NCI-H748 (cell line): ENCODE measurements around the gene CPB2.
A peak's percentile ranks its signal among the peaks of the same experiment; 100 is the strongest.

Experiments used
- DNase-seq: peaks from one replicate; lab custom pipeline; 2025; ENCODE audit not compliant: unreplicated experiment; lab: John Stamatoyannopoulos, UW

The CPB2 gene

DNA sequence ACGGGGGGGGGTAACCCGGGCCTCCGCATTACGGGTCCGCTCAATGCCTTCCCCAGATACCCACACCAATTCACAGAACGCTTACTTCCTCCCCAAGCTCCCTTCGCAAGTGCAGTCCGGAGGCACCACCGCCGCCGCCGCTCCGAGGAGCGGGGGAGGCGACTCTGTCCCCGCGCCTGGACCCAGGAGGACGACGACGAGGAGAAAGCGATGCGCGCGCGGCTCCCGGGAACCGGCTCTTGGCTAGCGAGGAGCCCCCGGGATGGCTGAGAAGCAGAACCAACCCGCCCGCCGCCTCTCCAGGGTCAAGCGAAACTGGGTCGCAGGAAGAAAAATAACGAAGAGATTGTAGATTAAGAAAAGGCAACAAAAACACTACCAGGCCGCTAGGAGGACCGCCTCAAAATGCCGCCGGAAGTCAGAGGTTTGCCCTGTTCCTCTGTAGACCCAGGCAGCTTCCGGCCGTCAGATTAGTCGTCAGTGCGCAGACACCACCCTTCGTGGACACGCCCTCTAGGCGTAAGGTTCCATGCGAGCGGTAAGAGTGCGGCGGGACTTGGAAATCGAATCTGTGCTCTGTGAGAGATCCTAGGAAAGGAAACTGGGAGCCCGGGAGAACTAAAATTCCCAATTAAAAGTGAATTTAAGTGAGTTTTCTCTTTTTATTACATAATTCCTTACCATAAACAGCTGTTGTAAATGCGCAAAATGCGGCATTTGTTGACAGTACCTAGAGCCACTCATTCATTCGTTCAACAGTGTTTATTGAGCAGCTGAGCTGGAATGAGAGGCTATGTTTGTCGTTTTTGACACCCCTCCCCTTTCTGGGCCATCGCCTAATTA is 52.3 kb downstream of the CPB2 start, which contains the start of gene ZC3H13:
Gene ZC3H13 (minus strand): TSS at position 428 of the 843 bp plus-strand sequence. CDS start 7,239 bp downstream, outside the sequence.
- peak; percentile 97 for DNase-seq

DNA sequence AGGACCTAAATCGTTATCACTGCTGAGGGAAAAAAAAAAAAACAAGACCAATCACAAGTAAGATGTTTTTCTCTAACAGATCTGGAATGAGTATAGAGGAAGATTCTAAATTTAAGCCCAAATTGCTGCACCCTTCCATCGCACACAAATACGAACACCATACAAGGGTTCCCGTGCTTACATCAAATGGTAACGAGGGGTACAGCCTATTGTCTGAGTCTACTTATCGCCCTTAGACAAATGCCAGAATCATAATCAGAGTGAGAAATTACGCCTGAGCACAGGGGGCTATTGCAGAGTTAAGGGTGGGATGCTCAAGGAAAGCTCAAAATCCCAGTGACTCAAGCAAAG is 52.9 kb downstream of the CPB2 start:
- DNase-seq, result no peak

DNA sequence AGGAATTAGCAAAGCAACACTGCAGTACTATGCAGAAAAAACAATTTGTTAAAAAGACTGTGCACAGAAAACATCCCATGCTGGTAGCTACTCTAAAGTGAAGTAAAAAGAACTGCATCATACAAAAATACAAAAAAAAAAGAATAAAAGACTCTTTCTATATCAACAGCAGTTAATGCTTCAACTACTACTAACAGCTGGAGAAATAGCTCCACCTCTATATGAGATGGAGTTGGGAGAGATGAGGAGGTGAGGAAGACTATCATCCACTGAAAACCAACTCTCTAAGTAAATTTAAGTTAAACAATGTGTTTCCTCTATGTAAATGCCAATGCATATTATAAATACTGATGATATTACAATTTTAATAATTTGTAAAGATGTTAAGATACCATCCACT is 54.1 kb downstream of the CPB2 start:
- no peak for DNase-seq

DNA sequence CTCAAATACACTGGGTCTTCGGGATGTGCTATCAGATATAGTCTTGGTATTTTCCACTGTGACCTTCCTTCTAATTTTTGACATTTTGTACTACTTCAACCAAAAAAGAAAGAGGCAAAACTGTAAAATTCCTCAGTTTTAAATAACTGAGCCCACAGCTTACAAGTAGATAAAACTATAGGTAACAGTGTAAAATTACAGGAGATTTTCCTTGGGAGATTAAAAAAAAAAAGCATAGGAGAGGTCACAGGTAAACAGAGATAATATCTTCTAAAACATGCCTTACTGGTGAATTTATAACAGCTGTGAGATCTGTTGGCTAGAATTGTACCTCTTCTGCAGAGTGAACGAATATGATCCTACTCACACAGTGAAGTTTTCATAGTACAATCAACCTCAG is 59.4 kb downstream of the CPB2 start:
- no peak for DNase-seq

DNA sequence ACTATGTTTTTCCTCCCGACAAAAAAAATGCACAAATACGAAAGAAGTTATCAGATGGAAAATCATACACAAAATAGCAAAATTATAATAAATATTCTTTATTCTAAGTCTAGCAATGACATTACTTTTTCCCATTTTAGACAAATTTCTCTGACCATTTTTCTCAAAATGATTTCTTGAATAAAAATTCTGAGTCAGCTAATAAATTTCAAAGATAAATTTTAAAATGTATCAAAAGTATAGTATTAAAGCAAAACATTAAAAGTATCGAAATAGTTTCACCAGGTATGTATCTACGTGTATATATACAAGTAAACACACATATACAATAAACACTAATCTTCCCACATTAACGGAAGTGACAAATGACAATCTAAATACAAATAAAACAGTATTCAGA is 61.2 kb downstream of the CPB2 start:
- no peak for DNase-seq

DNA sequence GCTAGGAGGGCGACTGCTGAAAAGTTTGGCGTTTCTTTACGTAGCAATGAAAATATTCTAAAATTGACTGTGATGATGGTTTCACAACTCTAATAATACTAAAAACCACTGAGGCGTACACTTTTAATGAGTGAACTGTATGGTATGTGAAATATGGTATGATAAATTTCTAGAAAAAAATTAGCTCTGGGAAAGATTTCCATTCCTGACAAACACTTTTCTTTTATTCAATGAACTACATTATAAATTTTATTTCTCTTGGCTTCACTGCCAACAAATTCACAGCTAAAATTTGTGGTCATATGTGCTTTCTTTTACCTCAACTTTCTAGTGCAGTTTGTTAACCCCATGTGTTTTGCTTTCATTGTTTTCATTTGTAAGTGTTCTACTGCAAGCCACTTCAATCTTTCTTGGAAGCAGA is 63.4 kb downstream of the CPB2 start:
- DNase-seq, result no peak

DNA sequence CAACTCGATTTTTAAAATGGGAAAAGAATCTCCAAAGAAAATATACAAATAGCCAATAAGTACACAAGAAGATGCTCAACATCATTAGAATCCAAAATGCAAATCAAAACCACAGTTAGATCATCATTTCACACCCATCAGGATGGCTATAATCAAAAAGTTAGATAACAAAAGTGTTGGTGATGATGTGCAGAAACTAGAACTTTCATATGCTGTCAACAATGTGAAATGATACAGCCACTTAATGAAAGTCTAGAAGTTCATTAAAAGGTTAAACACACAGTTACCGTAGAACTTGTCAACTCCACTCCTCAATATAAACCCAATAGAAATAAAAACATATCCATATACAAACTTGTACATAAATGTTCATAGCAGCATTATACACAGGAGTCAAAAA is 64.1 kb downstream of the CPB2 start:
- DNase-seq, result no peak

DNA sequence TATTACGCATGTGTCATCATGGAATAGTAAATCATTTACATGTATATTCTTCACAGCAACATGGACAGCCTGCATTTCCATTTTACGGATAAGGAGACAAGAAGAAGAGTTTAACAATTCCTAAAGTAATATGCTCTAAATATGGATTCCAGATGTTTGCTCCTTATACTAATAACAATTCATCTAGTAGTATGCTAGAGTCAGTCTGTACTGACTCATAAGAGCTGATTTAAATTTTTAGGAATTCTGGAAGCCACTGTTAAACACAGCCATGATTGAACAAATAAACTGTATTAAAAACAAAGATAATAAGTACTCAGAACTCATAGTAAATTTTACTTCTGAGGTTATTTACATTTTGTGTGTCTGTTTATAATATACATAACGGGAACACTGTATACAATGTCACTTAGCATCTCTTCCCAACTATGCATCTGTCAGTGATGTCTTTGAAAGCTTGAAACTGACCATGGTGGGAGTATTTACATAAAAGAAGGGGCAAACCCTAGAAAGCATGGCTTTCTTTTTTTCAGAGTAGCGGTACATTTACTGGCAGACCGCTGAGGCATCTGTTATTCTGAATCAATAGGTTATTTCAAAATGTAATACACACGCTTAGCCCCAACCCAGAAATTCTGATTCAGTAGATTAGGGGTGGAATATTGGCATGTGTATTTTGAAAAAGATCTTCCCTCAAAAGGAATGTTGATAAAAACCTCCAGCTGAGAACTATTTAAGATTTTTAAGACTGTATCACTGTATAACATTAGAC is 65.2 kb downstream of the CPB2 start:
- no peak for DNase-seq

DNA sequence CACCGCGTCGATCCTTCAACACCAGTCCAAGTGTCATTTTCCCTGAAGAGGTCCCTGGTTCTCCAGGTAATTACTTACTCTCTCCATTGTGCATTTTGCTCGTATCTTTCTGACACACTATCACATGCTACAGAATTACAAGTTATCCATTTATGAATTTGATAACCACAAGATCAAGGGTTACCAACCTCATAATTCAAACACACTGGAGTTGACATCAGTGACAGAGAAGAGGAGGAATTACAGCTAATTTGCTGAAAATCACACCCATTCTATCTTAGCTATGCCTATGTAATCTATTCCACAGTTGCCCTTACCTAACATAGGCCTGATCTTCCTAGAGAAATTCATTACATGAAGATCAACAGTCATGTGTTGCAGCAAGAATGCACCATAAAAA is 66.5 kb downstream of the CPB2 start:
- DNase-seq, result no peak

DNA sequence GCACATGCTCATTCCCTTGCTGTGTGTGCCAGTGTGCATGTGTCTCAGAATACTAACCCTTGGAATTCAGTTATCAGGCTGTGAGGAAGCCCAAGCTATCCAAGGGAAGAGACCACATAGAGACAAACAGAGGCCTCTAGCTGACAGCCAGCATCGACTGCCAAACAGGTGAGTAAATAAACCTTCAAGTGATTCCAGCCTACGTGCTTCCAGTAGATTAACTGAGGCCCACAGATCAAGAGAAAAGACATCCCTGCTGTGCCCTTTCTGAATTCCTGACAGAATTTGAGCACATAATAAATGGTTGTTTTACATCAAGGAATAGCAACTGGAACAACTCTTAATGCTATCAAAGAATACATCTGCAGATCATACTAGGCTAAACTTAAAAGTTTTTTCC is 69.8 kb downstream of the CPB2 start:
- DNase-seq, result peak; percentile 88

DNA sequence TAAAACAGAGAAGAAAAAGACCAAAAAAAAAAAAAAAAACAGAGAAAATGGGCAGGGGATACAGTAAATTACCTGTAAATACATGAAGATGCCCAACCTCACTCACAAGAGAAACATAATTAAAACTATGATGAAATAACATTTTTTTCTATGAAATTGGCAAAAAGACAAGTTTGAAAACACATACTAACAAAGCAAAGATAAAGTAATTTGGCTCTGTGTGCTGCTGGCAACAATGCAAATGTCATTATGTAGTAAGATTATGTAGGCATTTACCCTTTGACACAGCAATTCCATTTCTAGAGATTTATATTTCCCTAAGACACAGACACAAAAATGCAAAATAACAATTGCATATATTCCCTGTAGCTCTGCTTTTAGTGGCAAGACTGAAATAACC is 72.5 kb downstream of the CPB2 start:
- no peak for DNase-seq

DNA sequence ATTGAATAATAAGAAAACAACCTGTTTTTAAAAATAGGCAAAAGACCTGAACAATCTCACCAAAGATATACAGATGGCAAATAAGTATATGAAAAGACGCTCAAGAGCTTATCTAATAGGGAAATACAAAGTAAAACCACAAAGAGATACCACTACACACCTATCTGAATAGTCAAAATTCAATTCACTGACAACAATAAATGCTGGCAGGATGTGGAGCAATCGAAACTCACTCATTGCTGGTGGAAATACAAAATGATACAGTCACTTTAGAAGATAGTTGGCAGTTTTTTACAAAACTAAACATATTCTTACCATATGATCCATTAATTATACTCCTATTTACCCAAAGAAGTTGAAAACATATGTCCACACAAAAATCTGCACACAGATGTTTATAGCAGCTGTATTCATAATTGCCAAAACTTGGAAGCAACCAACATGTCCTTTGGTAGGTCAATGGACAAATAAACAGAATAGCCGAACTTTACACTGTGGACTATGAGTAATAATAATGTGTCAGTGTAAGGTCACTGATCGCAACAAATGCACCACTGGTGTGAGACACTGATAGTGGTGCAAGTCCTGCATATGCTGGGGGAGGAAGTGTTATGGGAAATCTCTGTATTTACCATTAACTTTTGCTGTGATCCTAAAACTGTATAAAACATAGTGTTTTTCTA is 73.1 kb downstream of the CPB2 start:
- DNase-seq, result no peak

DNA sequence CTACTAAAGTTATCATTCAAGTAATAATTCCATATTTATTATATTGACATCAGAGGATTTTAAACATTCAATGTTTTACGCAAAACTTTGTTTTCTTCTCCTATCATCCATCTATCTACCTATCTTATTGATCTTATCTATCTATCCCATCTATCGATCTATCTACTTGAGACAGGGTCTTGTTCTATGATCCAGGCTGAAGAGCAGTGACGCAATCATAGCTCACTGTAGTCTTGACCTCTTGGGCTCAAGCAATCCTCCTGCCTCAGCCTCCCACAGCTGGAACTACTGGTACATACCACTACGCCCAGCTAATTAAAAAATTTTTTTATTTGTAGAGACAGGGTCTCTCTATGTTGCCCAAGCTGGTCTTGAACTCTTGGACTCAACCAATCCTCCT is 79.7 kb downstream of the CPB2 start:
- DNase-seq, result no peak

DNA sequence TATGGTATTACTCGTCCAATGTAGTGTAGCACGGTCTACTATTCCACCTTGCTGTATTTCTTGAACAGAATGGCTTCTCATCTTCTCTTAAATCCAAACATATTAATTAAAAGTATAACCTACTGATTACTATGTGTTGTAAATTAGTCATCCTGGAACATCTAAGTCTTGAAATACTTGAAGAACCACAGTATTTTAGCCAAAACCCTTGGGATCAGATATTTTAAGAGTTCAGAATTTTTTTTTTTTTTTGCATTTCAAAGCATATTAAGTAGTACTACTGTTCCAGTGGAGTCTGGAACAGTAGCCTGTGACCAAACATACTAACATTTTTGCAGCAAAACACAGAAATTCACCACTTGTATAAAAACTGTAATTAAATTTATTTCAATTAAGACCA is 82.4 kb downstream of the CPB2 start:
- no peak for DNase-seq

DNA sequence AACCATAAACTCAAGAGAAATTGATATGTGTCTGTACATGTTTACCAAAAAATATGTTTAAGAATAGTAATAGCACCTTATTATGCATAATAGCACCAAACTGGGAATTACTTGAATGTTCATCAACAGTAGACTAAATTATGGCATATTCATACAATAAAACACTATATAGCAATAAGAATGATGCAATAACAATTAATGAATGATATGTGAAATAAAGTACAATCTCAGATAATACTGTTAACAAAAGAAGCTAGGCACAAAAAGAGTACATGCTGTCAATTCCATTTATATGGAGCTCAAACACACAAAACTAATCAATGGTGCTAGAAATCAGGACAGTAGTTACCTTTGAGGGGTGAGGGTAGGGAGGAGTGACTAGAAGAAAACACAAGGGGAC is 88.6 kb downstream of the CPB2 start:
- no peak for DNase-seq

DNA sequence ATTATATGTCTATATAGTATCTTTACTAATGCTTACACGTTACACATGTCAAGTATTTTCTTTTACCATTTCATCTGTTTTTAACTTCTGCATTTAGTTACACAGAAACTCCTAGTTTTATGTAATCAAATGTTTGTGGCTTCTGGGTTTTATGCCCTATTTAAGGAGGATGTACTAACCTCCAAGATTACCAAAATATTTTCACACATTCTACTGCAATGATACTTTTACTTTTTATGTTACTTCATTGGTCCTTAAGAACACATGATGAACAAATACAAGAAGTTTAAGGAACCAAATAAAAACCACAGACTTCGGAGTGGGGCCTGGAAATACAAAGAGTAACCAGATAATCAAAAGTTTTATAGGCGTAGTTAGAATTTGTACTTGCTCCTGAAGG is 89.5 kb downstream of the CPB2 start:
- no peak for DNase-seq

DNA sequence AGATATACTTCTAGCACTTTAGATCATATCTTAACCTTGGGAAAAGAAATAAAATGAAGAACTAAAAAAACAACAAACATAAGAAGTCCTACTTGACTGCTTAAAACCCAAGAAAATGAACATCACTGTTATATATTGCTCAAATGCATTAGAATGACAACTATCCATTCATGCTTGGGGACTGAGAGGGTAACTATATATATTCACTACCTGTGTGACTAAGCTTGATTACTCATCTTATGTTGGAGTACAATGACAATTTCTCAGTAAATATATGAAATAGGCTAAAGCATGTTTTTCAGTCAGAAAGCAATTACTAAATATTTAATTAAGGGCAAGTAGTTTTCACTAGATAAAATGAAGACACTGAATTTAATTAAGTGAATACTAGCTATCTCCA is 92.4 kb downstream of the CPB2 start:
- DNase-seq, result no peak

DNA sequence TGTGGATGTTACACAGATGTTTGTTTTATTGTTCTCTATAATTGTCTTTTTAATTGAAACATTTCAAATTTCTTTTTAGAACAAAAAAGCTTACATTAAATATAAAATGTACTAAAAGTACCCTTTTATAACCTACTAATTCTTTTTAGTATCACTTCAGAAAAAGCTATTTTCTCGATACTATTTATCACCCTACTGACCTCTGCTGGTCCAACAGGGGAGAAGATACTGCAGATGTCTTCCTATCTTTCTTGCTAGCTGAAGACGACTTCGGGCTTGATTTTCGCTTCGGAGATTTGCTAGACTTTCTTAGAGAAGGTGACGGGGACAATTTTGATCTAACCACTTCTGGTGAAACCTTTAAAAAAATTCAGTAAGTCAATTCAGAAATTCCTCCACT is 94.7 kb downstream of the CPB2 start:
- DNase-seq, result no peak

DNA sequence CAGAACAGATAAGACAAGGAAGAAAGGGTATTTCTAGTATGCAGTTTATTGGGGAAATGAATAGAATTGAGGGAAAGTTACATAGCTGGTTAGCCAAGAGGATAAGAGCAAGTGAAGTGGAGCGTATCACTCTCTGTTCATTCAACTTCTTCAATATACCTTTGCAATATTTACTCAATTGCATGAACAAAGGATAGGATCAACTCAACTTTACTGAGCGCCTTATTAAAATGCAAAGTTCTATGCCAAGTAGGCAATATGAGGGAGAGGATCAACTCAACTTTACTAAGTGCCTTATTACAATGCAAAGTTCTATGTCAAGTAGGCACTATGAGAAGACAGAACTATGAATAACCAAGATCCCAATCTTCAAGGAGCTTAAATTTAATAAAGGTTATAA is 96.2 kb downstream of the CPB2 start:
- no peak for DNase-seq

DNA sequence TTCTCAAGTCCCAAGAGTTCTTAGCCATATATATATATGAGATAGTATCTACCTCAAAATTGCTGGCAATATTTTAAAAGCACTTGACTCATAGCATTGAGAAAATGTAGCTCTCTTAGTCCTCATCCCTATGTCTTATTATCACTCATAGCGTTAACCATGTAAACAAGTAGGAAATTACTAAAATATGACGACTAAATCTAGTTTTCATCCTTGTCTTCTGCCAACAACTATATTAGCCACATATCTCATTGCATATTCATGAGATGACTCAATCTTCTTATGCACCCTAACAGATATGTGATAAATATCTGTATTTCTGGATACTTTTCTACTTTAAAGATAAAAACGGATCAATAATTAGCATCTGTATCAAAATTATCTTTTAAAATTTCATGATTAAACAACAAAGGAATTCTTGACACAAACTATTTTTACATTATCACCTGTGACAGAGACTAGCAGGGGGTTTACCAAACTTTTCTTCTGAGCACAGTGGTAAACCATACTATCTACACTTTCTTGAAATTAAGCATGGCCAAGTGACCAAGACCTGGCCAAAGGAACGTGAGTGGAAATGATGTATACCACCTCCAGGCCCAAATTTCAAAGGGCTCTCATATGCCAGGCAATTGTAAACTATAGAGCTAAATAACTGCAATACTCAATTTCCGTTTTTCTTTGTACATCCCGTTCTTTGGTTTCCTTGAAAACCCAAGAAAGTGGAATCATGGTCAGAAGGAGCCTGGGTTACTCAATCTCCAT is 98.0 kb downstream of the CPB2 start:
- DNase-seq, result no peak

DNA sequence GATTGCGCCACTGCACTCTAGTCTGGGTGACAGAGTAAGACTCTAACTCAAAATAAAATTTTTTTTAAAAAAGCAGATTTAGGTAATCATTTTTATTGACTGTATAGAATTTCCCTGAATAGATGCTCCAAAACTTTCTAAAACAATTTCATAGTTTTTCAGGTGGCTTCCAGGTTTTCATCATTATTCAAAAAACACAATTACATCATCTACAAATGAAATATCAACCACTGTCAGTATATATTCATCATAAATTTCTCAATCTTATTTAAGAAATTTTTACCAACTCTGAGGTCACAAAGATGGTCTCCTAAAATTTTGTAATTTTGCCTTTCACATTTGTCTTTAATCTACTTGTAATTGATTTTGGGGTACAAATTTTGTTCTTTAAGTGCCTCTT is 100.3 kb downstream of the CPB2 start:
- no peak for DNase-seq
